ENCODE data around the gene GJC1. TPM values are rescaled to one million over a fixed set of nuclear protein-coding genes. Genes with fewer than 3 reads are reported as not detected.

Gene GJC1
- 1.8 and 2.2 TPM in 2 replicates for total RNA-seq (2011; cell fraction: chromatin; rRNA removed; ENCODE audit: low replicate concordance)
- total RNA-seq (2011; cell fraction: nucleolus; rRNA removed): 0.67 and 0.79 TPM in 2 replicates
- total RNA-seq (2011; cell fraction: nucleoplasm; rRNA removed): 1.0 and 3.1 TPM in 2 replicates
- total RNA-seq (2014; rRNA removed): 0.05 and 0.61 TPM in 2 replicates
- total RNA-seq (2014; rRNA removed; fragmentation: Illumina TruSeq; extraction: Trizol): 0.15 and 0.19 TPM in 2 replicates
- 0.04 TPM in 2 replicates for total RNA-seq (2015; rRNA removed; fragmentation: Illumina TruSeq; extraction: Trizol)
- total RNA-seq (2021): 0.33 and 0.58 TPM in 2 replicates
- 0.66 and 1.4 TPM in 2 replicates for polyA plus RNA-seq (2011; rRNA removed)
- polyA plus RNA-seq (2011; cell fraction: cytosol; rRNA removed): 0.62 and 0.97 TPM in 2 replicates
- polyA plus RNA-seq (2011; cell fraction: nucleus; rRNA removed): 0.31 and 0.67 TPM in 2 replicates
- polyA plus RNA-seq (2012): 0.10 and 0.15 TPM in 2 replicates
- 0.18 and 0.28 TPM in 2 replicates for polyA plus RNA-seq (2014; fragmentation: Illumina TruSeq; extraction: Trizol)
- under 1 TPM in 1 of 2 experiments, not detected in 1; 0.17 TPM for polyA plus RNA-seq (2014; fragmentation: Nextera tagmentation; extraction: Ambion mirVana)
- 0.04 and 0.20 TPM in 2 replicates for polyA plus RNA-seq (2014; rRNA removed)
- 0.54 and 2.7 TPM in 2 replicates for polyA minus RNA-seq (2011; rRNA and poly(A)+ RNA removed)
- polyA minus RNA-seq (2011; cell fraction: cytosol; rRNA and poly(A)+ RNA removed): 0.18 and 0.76 TPM in 2 replicates
- polyA minus RNA-seq (2011; cell fraction: nucleus; rRNA and poly(A)+ RNA removed): 0.22 and 0.27 TPM in 2 replicates
- percentile 28 among the genes with signal in this experiment for Bru-seq, nascent RNA
- BruChase-seq, experiment 1, labeled RNA remaining after a 2-hour chase: percentile 30 among the genes with signal in this experiment
- BruChase-seq, experiment 2, labeled RNA remaining after a 6-hour chase: percentile 38 among the genes with signal in this experiment
- long read RNA-seq, experiment 1, partial matches to known transcripts: 0 of 4 reads
- long read RNA-seq, experiment 1, other reads (novel, unspliced or antisense): 1 of 4 reads
- long read RNA-seq, experiment 2: 0 reads
- long read RNA-seq, experiment 3: 0 reads

DNA sequence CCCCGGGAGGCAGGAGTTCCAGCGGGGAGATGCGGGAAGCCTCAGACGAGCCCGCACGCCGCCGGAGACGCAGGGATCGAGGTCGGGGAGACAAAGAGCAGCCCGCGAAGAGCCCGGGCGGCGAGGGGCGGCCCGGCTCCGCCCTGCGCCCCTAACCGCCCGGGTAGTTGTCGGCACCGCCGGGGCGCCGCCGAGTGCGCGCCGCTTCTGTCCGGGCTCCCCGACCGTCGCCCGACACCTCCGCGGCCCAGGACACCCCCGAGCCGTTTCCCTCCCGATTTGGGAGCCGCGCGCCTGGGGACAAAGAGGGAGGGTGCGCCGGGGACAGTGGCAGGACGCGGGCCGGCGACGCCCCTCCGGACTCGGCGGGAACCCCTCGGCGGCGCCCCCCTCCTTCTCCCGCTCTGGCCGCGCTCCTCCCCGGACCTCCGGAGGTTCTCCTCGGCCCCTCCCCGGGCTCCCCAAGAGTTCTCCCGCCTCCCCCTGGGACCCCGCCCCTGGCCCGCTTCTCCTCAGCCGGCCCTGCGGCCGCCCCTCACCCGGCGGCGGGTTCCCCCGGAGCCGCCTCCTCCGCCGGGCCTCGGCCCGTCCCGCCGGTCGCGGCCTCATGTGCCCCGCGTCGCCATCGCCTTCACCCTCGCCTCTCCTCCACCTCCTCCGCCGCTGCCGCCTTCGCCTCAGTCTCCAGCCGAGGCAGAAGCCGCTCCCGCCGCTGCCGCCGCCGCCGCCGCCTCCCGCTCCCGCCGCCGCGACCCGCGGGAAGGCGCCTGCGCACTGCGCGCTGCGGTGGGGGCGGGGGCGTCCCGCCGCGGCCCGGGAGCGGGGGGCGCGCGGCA, at the start of gene GJC1:
Gene GJC1, minus strand, starts transcription at position 765 of the 836 bp plus-strand sequence. CDS start 24,470 bp downstream, outside the sequence.
- intact Hi-C loops (cut with micrococcal nuclease): no loop called here
- H3K4me1 ChIP-seq (replicated peaks in 1 of 2; ENCODE audit: control insufficient read depth in 2 of 2, insufficient read depth in 2 of 2, low read length in 2 of 2): peaks cover 0 to 15% of the 10 kb centered on the region in 2 experiments; a peak in 4 of 5 replicates
- no peaks in the 10 kb centered on the region for H3K36me3 ChIP-seq (ENCODE audit: control insufficient read depth, insufficient read depth, low read length)
- peaks cover 23 to 60% of the 10 kb centered on the region in 2 experiments for H3K27me3 ChIP-seq (ENCODE audit: control insufficient read depth in 2 of 2, insufficient read depth in 2 of 2, low read length in 2 of 2)
- no peaks in the 10 kb centered on the region for H3K79me2 ChIP-seq (ENCODE audit: control insufficient read depth, insufficient read depth, low read length)
- peak within 1 kb of the TSS in 1 of 2 experiments; percentile 81; a peak in 2 of 4 replicates for H3K9ac ChIP-seq (ENCODE audit: insufficient read depth in 1 of 2, low read depth in 2 of 2, low read length in 2 of 2)
- H3K4me2 ChIP-seq (ENCODE audit: insufficient read depth, low read length): peak within 1 kb of the TSS; percentile 47
- FAIRE-seq (no peak), ATAC-seq (peak; percentile 60), DNase-seq (ENCODE audit: extremely low read depth in 1 of 4, low spot score in 3 of 4) (peak; percentile 16 to 71 (median 42))
- in situ Hi-C loops (cut with MboI): no loop called here
- H4K20me1 ChIP-seq (replicated peaks; ENCODE audit: control insufficient read depth, insufficient read depth, low read length): 0 out of 2 replicates have a peak, but pooled peaks cover 4% of the 10 kb centered on the region
- POLR2A ChIA-PET: no interaction called here
- H2AFZ ChIP-seq (ENCODE audit: low read depth, low read length): 0 out of 2 replicates have a peak within 1 kb of the TSS, but pooled peaks have one; percentile 27
- H3K9me3 ChIP-seq (replicated peaks; ENCODE audit: control insufficient read depth, insufficient read depth, low read depth, low read length): no peaks in the 10 kb centered on the region
- WGBS (ENCODE audit: insufficient coverage, low coverage, missing lambda C conversion rate): 2% methylated on average over 34 of the region's 123 CpGs
- no TSS peak for BruUV-seq (replicated peaks)
- H3K27ac ChIP-seq (ENCODE audit: extremely low read depth, low read depth, low read length): no peak within 1 kb of the TSS
- H3K9me1 ChIP-seq (ENCODE audit: control insufficient read depth, insufficient read depth, low read length): no peaks in the 10 kb centered on the region
- peak within 1 kb of the TSS; percentile 31 for H3K4me3 ChIP-seq
- CTCF ChIA-PET (ENCODE audit: low intra/inter-chr PET ratio): no interaction called here
- peak; percentile 26; the same call in 1 of the 2 replicates for TF ChIP-seq L3MBTL2 (IDR thresholded peaks at IDR 0.05)
- TF ChIP-seq ZNF57 (CRISPR knock-in tag; IDR thresholded peaks at IDR 0.05): no peak
- TF ChIP-seq, protein P1, sequence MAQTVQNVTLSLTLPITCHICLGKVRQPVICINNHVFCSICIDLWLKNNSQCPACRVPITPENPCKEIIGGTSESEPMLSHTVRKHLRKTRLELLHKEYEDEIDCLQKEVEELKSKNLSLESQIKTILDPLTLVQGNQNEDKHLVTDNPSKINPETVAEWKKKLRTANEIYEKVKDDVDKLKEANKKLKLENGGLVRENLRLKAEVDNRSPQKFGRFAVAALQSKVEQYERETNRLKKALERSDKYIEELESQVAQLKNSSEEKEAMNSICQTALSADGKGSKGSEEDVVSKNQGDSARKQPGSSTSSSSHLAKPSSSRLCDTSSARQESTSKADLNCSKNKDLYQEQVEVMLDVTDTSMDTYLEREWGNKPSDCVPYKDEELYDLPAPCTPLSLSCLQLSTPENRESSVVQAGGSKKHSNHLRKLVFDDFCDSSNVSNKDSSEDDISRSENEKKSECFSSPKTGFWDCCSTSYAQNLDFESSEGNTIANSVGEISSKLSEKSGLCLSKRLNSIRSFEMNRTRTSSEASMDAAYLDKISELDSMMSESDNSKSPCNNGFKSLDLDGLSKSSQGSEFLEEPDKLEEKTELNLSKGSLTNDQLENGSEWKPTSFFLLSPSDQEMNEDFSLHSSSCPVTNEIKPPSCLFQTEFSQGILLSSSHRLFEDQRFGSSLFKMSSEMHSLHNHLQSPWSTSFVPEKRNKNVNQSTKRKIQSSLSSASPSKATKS (CRISPR knock-in tag; IDR thresholded peaks at IDR 0.05): no peak
- TF ChIP-seq, protein P2, sequence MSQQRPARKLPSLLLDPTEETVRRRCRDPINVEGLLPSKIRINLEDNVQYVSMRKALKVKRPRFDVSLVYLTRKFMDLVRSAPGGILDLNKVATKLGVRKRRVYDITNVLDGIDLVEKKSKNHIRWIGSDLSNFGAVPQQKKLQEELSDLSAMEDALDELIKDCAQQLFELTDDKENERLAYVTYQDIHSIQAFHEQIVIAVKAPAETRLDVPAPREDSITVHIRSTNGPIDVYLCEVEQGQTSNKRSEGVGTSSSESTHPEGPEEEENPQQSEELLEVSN (IDR thresholded peaks at IDR 0.05; ENCODE audit: borderline replicate concordance in 1 of 2, extremely low read depth in 1 of 2, insufficient read depth in 1 of 2, insufficient read length in 1 of 2, low read depth in 1 of 2, low read length in 1 of 2, poor library complexity in 1 of 2, severe bottlenecking in 1 of 2): peak in 1 of 2 experiments; percentile 79
- TF ChIP-seq RB1 (IDR thresholded peaks at IDR 0.05; ENCODE audit: low read depth): no peak
- TF ChIP-seq SMAD1 (IDR thresholded peaks at IDR 0.05; ENCODE audit: low read depth, low read length, partially characterized antibody): no peak
- no peak for TF ChIP-seq PURB (CRISPR knock-in tag; IDR thresholded peaks at IDR 0.05; ENCODE audit: low read depth)
- TF ChIP-seq CBX2 (IDR thresholded peaks at IDR 0.05; ENCODE audit: insufficient read depth, low read length, poor library complexity, severe bottlenecking): peak; percentile 6
- no peak for TF ChIP-seq FOXK1 (CRISPR knock-in tag; IDR thresholded peaks at IDR 0.05; ENCODE audit: borderline replicate concordance)
